ENCODE results near the gene CD3D. TPM values are rescaled to one million over a fixed set of nuclear protein-coding genes. Genes with fewer than 3 reads are reported as not detected.

Gene CD3D
- total RNA-seq, 1 experiment from 2014 or later: 0.33 TPM

- DNase-seq (ENCODE audit: low spot score) (no peak), ATAC-seq (no peak)
- H3K9me3 Mint-ChIP-seq: peaks cover 11% of the 10 kb centered on the region
- H3K4me1 Mint-ChIP-seq: peaks cover 2% of the 10 kb centered on the region; the same call in 1 of the 2 replicates
- H3K36me3 Mint-ChIP-seq: peaks cover 6% of the 10 kb centered on the region
- TF ChIP-seq ZNF263 (CRISPR knock-in tag; IDR thresholded peaks at IDR 0.05; ENCODE audit: low read depth) (no peak), ZNF671 (CRISPR knock-in tag; IDR thresholded peaks at IDR 0.05) (no peak), PRRX2 (CRISPR knock-in tag; IDR thresholded peaks at IDR 0.05) (no peak), CBFB (CRISPR knock-in tag; IDR thresholded peaks at IDR 0.05; ENCODE audit: low read depth) (no peak), JUN (CRISPR knock-in tag; IDR thresholded peaks at IDR 0.05) (no peak), NR3C1 (CRISPR knock-in tag; conservative IDR thresholded peaks at IDR 0.05; ENCODE audit: low read depth) (no peak)
- H3K27me3 Mint-ChIP-seq (ENCODE audit: low read depth): peaks cover 14% of the 10 kb centered on the region
- no peak overlapping the region for H3K27ac Mint-ChIP-seq
- ChIA-PET POLR2A (no interaction called here), CTCF (no interaction called here)
- no peak overlapping the region for H3K4me3 Mint-ChIP-seq
Measured at GRCh38 chr11:118334745-118335144, 7.8 kb downstream of the CD3D start.

- CTCF ChIA-PET: no interaction called here
- no peak for DNase-seq (ENCODE audit: low spot score)
Measured at GRCh38 chr11:118328745-118329144, 13.8 kb downstream of the CD3D start.

More at GRCh38 chr11:118328745-118329144, 13.8 kb downstream of the CD3D start:
- no peaks in the 10 kb centered on the region for H3K4me1 Mint-ChIP-seq
- no peak for ATAC-seq
- peaks cover 6% of the 10 kb centered on the region for H3K36me3 Mint-ChIP-seq
- no peak for TF ChIP-seq SMAD3 (CRISPR knock-in tag; IDR thresholded peaks at IDR 0.05; ENCODE audit: borderline replicate concordance)
- no peak for TF ChIP-seq ATF6 (CRISPR knock-in tag; IDR thresholded peaks at IDR 0.05)
- no peak for TF ChIP-seq CTCF (IDR thresholded peaks at IDR 0.05)
- no peak for TF ChIP-seq ZBTB21 (CRISPR knock-in tag; IDR thresholded peaks at IDR 0.05; ENCODE audit: borderline replicate concordance)
- no peak for TF ChIP-seq ZMAT4 (CRISPR knock-in tag; IDR thresholded peaks at IDR 0.05)
- no peak for TF ChIP-seq FOXP1 (CRISPR knock-in tag; IDR thresholded peaks at IDR 0.05; ENCODE audit: borderline replicate concordance)
- no peak for TF ChIP-seq ATF2 (CRISPR knock-in tag; IDR thresholded peaks at IDR 0.05; ENCODE audit: borderline replicate concordance, low read depth)
- TF ChIP-seq ZNF232 (CRISPR knock-in tag; IDR thresholded peaks at IDR 0.05): no peak
- TF ChIP-seq SOX15 (CRISPR knock-in tag; IDR thresholded peaks at IDR 0.05): no peak
- POLR2A ChIA-PET: no interaction called here
- no peak overlapping the region for H3K27ac Mint-ChIP-seq
- no peak overlapping the region for H3K4me3 Mint-ChIP-seq
- peaks cover 6% of the 10 kb centered on the region for H3K27me3 Mint-ChIP-seq (ENCODE audit: low read depth)
- H3K9me3 Mint-ChIP-seq: peaks cover 18% of the 10 kb centered on the region
